ENCODE data around the gene PEX1. TPM values are rescaled to one million over a fixed set of nuclear protein-coding genes. Genes with fewer than 3 reads are reported as not detected.

The PEX1 gene
- total RNA-seq, 2 experiments from 2014 or later = 16.6 to 16.9 TPM

- H3K27ac Mint-ChIP-seq = no peak overlapping the region
- peaks cover 3% of the 10 kb centered on the region for H3K4me1 Mint-ChIP-seq (ENCODE audit: low read depth)
- no peak for ATAC-seq
- ChIA-PET CTCF (interaction anchor here (2.2 kb wide), 1 partner anchor 9 kb away, joined by 12 read pairs; the partner anchor contains the start of gene GATAD1), POLR2A (interaction anchor here (1.3 kb wide), 1 partner anchor 9 kb away, joined by 3 read pairs; no protein-coding TSS in a partner anchor)
- no peak for DNase-seq
- TF ChIP-seq CTCF (IDR thresholded peaks at IDR 0.05) = no peak
- no peaks in the 10 kb centered on the region for H3K9me3 Mint-ChIP-seq
- no peaks in the 10 kb centered on the region for H3K36me3 Mint-ChIP-seq (ENCODE audit: low read depth)
- intact Hi-C loops (cut with micrococcal nuclease) = no loop called here
- H3K4me3 Mint-ChIP-seq = no peak overlapping the region
- no peaks in the 10 kb centered on the region for H3K27me3 Mint-ChIP-seq
Observed at GRCh38 chr7:92437956-92438491, 90.3 kb downstream of the PEX1 start.

Other genes with a start within 250 kb of the PEX1 start
- gene GATAD1, start 81.0 kb downstream of the PEX1 start, total RNA-seq = 10 to 100 TPM; 19.7 to 19.8 TPM
- gene ERVW-1, start 50.6 kb downstream of the PEX1 start, total RNA-seq = not detected
- gene RBM48, start 275 bp upstream of the PEX1 start, total RNA-seq = 10 to 100 TPM; 11.5 to 13.4 TPM
- 10 to 100 TPM; 27.9 to 30.3 TPM for gene FAM133B, start 61.9 kb upstream of the PEX1 start, total RNA-seq